ENCODE results near the gene LRP6.

Gene LRP6

DNA sequence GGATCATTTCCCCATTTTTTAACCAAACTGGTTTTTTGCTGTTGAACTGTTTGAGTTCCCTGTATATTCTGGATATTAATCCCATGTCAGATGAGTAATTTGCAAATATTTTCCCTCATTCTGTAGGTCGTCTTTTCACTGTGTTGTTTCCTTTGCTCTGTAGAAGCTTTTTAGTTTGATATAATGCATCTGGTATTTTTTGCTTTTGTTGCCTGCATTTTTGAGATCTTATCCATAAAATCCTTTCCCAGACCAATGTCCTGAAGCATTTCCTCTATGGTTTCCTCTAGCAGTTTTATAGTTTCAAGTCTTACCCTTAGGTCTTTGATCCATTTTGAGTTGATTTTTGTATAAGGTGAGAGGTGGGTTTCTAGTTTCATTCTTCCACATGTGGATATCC is 71.3 kb downstream of the LRP6 start:
- DNase-seq (ENCODE audit: low spot score in 2 of 2) (no peak), ATAC-seq (ENCODE audit: low read depth) (no peak)
- H3K36me3 Mint-ChIP-seq = peaks cover 2% of the 10 kb centered on the region
- H3K27me3 Mint-ChIP-seq = peaks cover 5% of the 10 kb centered on the region
- no peak overlapping the region for H3K27ac Mint-ChIP-seq
- no peaks in the 10 kb centered on the region for H3K4me1 Mint-ChIP-seq
- peaks cover 14% of the 10 kb centered on the region for H3K9me3 Mint-ChIP-seq
- no peak overlapping the region for H3K4me3 Mint-ChIP-seq

- Mint-ChIP-seq H3K36me3 (peaks cover 2% of the 10 kb centered on the region), H3K4me1 (no peaks in the 10 kb centered on the region), H3K4me3 (no peak overlapping the region), H3K27ac (no peak overlapping the region), H3K27me3 (peaks cover 8% of the 10 kb centered on the region), H3K9me3 (peaks cover 14% of the 10 kb centered on the region)
- DNase-seq (ENCODE audit: low spot score in 2 of 2) (no peak), ATAC-seq (ENCODE audit: low read depth) (no peak)
Observed at GRCh38 chr12:12195081-12195480, 71.8 kb downstream of the LRP6 start.

DNA sequence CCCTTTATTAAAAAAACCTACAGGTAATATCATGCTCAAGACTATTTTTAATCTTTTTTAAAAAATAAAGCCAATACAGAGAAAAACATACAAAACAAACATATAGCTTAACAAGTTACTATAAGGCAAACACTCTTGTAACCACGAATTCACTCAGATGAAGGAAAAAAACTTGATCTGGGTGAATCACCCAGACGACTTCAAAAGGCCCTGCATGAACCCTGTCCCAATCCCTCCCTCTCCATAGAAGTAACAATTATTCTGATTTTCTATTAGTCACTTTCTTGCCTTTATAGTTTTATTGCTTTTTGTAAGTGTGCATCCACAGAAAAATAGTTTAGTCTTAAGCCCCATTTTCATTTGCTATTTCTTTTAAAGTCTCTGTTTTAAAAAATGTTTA is 72.6 kb downstream of the LRP6 start:
- H3K27me3 Mint-ChIP-seq = peaks cover 8% of the 10 kb centered on the region
- ATAC-seq (ENCODE audit: low read depth) (no peak), DNase-seq (ENCODE audit: low spot score in 2 of 2) (no peak)
- H3K9me3 Mint-ChIP-seq = peaks cover 14% of the 10 kb centered on the region
- no peaks in the 10 kb centered on the region for H3K4me1 Mint-ChIP-seq
- H3K27ac Mint-ChIP-seq = no peak overlapping the region
- H3K4me3 Mint-ChIP-seq = no peak overlapping the region
- peaks cover 2% of the 10 kb centered on the region for H3K36me3 Mint-ChIP-seq

DNA sequence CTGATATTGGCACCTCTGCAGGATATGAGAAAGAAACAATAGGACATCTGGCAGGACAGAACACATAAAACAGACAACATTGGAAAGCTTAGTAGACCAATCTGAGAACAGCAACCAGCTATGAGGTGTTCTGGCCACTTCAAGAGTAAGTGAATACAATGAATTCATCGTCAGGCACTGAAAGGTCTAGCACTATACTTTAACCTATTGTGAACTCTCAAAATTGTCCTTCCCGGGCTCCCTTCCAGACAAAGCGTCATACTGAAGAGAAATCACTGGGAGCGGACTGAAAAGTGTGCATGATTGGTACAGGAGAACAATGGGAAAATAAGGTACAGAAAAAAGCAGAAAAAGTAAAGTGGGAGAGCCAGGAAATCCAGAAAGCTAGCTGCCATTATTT is 75.8 kb downstream of the LRP6 start:
- Mint-ChIP-seq H3K27me3 (peaks cover 11% of the 10 kb centered on the region), H3K4me3 (no peak overlapping the region), H3K36me3 (no peaks in the 10 kb centered on the region), H3K4me1 (no peaks in the 10 kb centered on the region), H3K27ac (no peak overlapping the region), H3K9me3 (peaks cover 3% of the 10 kb centered on the region)
- DNase-seq (ENCODE audit: low spot score in 2 of 2) (no peak), ATAC-seq (ENCODE audit: low read depth) (no peak)

DNA sequence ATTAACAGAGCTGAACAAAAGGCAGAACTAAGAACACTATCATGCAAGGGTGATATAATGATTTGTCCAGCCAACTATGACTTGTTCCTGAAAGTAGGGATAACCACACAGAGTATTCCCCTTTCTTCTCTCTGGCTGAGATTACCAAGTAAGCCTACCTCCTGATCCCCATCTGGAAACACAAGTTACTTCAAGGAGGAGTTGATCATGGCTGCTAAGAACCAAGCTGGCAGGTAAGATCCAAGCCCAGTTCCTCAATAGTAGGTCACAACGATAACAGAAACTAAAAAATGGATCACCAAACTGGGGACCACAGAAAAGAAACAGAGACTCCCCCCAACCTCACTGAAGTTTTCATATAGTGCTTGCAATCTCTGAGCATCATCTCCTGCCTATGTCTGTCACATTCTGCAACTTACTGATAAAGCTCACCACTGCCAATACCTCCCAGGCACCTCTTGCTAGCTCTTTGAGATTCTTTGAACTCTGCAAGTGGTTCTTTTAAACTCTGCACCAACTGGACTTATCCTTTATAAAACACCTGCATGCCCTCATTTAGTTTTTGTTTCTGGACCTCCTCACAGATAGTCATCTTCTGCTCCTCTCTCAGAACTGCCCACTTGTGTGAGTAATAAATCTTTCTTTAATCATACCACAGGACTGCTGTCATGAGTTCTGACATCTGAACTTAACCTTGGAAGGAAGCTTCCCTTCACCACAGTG is 76.6 kb downstream of the LRP6 start:
- H3K27me3 Mint-ChIP-seq = peaks cover 13% of the 10 kb centered on the region
- no peak overlapping the region for H3K4me3 Mint-ChIP-seq
- no peaks in the 10 kb centered on the region for H3K36me3 Mint-ChIP-seq
- DNase-seq (ENCODE audit: low spot score in 2 of 2) (no peak), ATAC-seq (ENCODE audit: low read depth) (no peak)
- no peak overlapping the region for H3K27ac Mint-ChIP-seq
- H3K9me3 Mint-ChIP-seq = peaks cover 3% of the 10 kb centered on the region
- no peaks in the 10 kb centered on the region for H3K4me1 Mint-ChIP-seq

DNA sequence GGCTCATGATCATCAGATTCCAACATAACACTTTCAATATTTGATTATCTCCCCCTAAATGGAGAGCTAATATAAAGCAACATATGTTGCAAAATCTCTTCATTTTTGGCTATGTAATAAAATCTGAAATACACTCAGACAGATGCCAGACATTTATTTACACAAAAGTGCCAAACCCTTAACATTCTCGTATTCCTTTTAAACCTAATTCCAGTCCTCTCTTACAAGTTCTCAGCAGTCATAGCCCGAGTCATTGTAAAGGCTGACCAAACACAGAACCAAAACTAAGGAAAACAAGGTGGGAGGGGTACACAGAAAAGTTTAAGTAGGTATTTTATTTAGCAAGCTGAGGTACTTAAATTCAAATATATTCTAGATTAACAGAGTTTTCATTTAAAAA is 81.4 kb downstream of the LRP6 start:
- DNase-seq (ENCODE audit: low spot score in 2 of 2) = no peak
- Mint-ChIP-seq H3K4me3 (no peak overlapping the region), H3K9me3 (no peaks in the 10 kb centered on the region), H3K36me3 (no peaks in the 10 kb centered on the region), H3K4me1 (no peaks in the 10 kb centered on the region), H3K27me3 (peaks cover 8% of the 10 kb centered on the region), H3K27ac (no peak overlapping the region)
- no peak for ATAC-seq (ENCODE audit: low read depth)

DNA sequence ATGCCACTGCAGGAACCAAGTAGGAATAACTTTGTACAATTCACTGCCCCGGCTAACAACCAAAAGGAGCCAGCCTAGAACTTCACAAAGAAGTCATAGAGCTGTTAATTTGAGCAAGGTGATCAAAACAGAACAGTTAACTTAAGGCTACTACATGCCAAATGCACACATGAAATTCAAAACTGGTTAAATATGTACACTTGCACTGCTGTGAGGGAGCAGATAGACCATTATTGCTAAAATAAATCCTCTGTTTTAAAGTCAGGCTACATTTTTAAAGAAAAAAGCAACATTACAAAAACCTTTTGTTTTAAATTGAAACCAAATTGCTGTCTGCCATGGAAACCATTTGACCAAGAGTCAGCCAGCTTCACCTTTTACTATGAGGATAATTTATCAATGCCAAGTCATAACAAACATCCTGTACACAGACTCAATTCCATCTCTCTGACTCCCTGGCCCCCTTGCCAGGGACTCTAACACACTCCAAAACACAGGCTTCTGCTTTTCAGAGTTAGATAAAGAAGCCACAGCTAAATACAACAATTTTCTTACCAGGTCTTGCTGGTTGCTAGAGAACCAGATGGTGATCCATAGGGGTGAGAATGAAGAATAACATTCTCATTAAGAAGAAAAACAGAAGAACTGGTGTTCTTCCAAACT is 84.0 kb downstream of the LRP6 start:
- Mint-ChIP-seq H3K27me3 (peaks cover 7% of the 10 kb centered on the region), H3K4me3 (no peak overlapping the region), H3K4me1 (no peaks in the 10 kb centered on the region), H3K27ac (no peak overlapping the region), H3K36me3 (no peaks in the 10 kb centered on the region), H3K9me3 (no peaks in the 10 kb centered on the region)
- DNase-seq (ENCODE audit: low spot score in 2 of 2) (no peak), ATAC-seq (ENCODE audit: low read depth) (no peak)

- DNase-seq (ENCODE audit: low spot score in 2 of 2) = no peak
- H3K36me3 Mint-ChIP-seq = no peaks in the 10 kb centered on the region
- ATAC-seq (ENCODE audit: low read depth) = no peak
- no peaks in the 10 kb centered on the region for H3K9me3 Mint-ChIP-seq
- H3K27ac Mint-ChIP-seq = no peak overlapping the region
- H3K27me3 Mint-ChIP-seq = peaks cover 4% of the 10 kb centered on the region
- peaks cover under 1% of the 10 kb centered on the region for H3K4me1 Mint-ChIP-seq
- no peak overlapping the region for H3K4me3 Mint-ChIP-seq
Observed at GRCh38 chr12:12181511-12181910, 85.3 kb downstream of the LRP6 start.

DNA sequence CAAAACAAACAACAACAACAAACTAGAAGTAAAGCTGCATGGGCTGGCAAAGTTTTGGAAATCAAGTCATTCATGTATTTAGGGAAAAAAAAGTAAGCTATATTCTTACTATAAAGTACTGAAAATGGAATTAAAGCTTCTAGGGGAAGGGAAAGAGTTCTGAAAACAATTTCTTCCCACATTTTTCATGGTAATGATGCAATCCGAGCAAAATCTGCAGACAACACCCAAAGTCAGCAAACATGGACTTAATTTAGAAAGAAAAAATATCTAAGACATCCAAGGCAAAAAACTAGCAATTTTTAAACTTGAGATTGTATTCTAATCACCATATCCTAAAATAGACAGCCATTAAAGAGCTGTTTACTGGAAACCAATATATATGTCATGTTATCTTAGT is 86.3 kb downstream of the LRP6 start:
- no peaks in the 10 kb centered on the region for H3K36me3 Mint-ChIP-seq
- H3K4me1 Mint-ChIP-seq = peaks cover 3% of the 10 kb centered on the region
- no peak overlapping the region for H3K27ac Mint-ChIP-seq
- no peak for ATAC-seq (ENCODE audit: low read depth)
- no peak for DNase-seq (ENCODE audit: low spot score in 2 of 2)
- no peak overlapping the region for H3K4me3 Mint-ChIP-seq
- peaks cover 4% of the 10 kb centered on the region for H3K27me3 Mint-ChIP-seq
- H3K9me3 Mint-ChIP-seq = no peaks in the 10 kb centered on the region

DNA sequence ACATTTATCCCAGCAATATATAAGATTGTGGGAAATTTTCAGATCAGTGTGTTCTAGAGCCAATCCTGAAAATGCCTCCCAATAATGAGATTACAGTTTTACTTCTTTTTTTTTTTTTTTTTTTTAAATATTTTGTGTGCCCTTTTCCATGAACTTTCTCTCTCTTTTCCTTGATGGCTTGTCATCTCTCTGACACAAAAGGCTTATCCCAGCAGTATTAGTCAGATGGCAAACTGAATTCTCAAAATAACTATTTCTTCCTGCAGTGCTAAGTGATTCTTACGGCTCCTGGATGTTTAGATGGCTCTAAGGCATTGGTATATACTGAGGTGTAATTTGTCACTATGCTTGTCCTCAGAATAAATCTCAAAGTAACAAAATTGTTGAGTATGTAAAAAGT is 86.7 kb downstream of the LRP6 start:
- Mint-ChIP-seq H3K4me3 (no peak overlapping the region), H3K27me3 (peaks cover 3% of the 10 kb centered on the region), H3K27ac (no peak overlapping the region), H3K9me3 (no peaks in the 10 kb centered on the region), H3K36me3 (no peaks in the 10 kb centered on the region), H3K4me1 (peaks cover 3% of the 10 kb centered on the region)
- ATAC-seq (ENCODE audit: low read depth) = no peak
- DNase-seq (ENCODE audit: low spot score in 2 of 2) = no peak

DNA sequence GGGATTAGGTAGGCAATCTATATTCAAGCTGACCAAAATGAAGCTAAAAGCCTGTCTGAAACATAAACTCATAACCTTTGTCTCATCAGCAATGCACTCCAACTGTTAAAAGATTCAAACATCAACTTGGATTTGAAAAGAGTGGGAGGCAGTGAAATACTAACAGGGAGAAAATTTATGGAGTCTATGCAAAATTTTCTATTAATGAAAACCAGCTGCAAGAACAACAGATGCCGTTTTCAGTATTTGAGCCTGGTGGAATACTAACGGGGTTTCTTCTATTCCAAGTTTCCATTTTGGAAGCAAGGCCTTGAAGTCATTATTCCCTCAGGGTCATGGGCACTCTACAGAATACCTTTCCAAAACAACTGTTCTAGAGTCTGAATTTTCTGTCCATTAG is 88.3 kb downstream of the LRP6 start:
- Mint-ChIP-seq H3K27me3 (peaks cover 3% of the 10 kb centered on the region), H3K4me3 (no peak overlapping the region), H3K9me3 (no peaks in the 10 kb centered on the region), H3K36me3 (no peaks in the 10 kb centered on the region), H3K4me1 (peaks cover 3% of the 10 kb centered on the region), H3K27ac (no peak overlapping the region)
- ATAC-seq (ENCODE audit: low read depth) (no peak), DNase-seq (ENCODE audit: low spot score in 2 of 2) (no peak)

GRCh38 chr12:12176402-12176801 is 90.4 kb downstream of the LRP6 start:
- DNase-seq (ENCODE audit: low spot score in 2 of 2) (no peak), ATAC-seq (ENCODE audit: low read depth) (peak; percentile 64)
- Mint-ChIP-seq H3K4me3 (no peak overlapping the region), H3K27me3 (peaks cover 3% of the 10 kb centered on the region), H3K36me3 (no peaks in the 10 kb centered on the region), H3K4me1 (peaks cover 3% of the 10 kb centered on the region), H3K27ac (no peak overlapping the region), H3K9me3 (no peaks in the 10 kb centered on the region)

DNA sequence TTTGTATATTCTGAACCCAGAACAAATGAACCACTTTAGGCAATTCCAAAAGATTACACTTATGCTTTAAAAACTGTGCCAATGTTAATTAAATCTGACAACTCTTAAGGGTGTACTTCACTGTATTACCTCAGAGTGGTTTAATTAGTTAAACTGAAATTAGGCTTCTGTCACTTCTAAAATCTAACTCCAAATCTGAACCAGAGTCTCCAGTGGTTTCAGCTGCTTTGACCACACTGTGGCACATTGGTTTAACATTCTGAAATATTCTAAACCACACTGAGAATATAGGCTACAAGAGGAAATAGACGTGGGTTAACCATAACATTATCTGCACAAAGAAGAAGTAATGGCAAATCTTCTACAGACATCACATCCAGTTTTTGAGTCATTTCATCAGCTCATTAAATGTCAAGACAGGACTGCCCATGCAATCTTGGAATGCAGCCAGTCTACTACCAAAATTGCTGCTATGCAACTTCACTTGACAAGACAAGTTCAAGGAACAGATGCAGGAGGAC is 94.8 kb downstream of the LRP6 start:
- no peaks in the 10 kb centered on the region for H3K9me3 Mint-ChIP-seq
- H3K4me3 Mint-ChIP-seq = no peak overlapping the region
- no peak for DNase-seq (ENCODE audit: low spot score in 2 of 2)
- no peaks in the 10 kb centered on the region for H3K36me3 Mint-ChIP-seq
- ATAC-seq (ENCODE audit: low read depth) = no peak
- peaks cover 3% of the 10 kb centered on the region for H3K4me1 Mint-ChIP-seq
- H3K27ac Mint-ChIP-seq = no peak overlapping the region
- H3K27me3 Mint-ChIP-seq = peaks cover 1% of the 10 kb centered on the region

- peaks cover 1% of the 10 kb centered on the region for H3K27me3 Mint-ChIP-seq
- no peak overlapping the region for H3K27ac Mint-ChIP-seq
Observed at GRCh38 chr12:12167847-12168246, 99.0 kb downstream of the LRP6 start.

DNA sequence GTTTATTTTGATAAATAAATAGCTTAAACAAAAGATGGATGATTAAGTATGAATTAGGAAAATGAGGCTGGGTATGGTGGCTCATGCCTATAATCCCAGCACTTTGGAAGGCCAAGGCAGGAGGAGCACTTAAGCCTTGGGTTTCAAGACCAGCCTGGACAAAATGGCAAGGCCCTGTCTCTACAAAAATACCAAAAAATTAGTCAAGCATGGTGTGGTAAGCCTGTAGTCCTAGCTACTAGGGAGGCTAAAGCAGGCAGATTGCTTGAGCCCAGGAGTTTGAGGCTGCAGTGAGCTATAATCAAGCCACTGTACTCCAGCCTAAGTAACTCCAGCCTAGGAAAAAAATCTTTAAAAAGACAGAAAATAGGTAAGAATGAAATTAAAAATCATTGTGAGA is 100.1 kb downstream of the LRP6 start:
- Mint-ChIP-seq H3K27me3 (peaks cover 1% of the 10 kb centered on the region), H3K9me3 (no peaks in the 10 kb centered on the region), H3K4me1 (no peaks in the 10 kb centered on the region), H3K36me3 (no peaks in the 10 kb centered on the region), H3K4me3 (no peak overlapping the region), H3K27ac (no peak overlapping the region)
- ATAC-seq (ENCODE audit: low read depth) (no peak), DNase-seq (ENCODE audit: low spot score in 2 of 2) (no peak)

More at GRCh38 chr12:12167847-12168246, 99.0 kb downstream of the LRP6 start:
- DNase-seq (ENCODE audit: low spot score in 2 of 2) = no peak
- no peak overlapping the region for H3K4me3 Mint-ChIP-seq
- H3K4me1 Mint-ChIP-seq = no peaks in the 10 kb centered on the region
- no peaks in the 10 kb centered on the region for H3K9me3 Mint-ChIP-seq
- H3K36me3 Mint-ChIP-seq = no peaks in the 10 kb centered on the region
- ATAC-seq (ENCODE audit: low read depth) = no peak

Measured in memory B cell (primary cell).